Aorta (tissue), 5 donors: ENCODE measurements around the gene TNPO2. TPM values are rescaled to one million over a fixed set of nuclear protein-coding genes. Genes with fewer than 3 reads are reported as not detected.
"Not testable (repeated sequence)": the region's sequence is repeated elsewhere in the genome, so short reads cannot be mapped to it uniquely, and the experiment has no call there.

Experiments
- ATAC-seq: fragments of 200-7000 bp; cut with Tn5 transposase; one replicate; pipeline ENCODE4 v1.9.1; 2022; ENCODE audit warnings: moderate library complexity; ENCODE audit not compliant: low FRiP score
- DNase-seq, 2 donors: peaks; one replicate each; pipeline ENCODE4 v3.0.0-alpha.2; 2020
- H3K27ac ChIP-seq, 2 donors: one replicate each; pipeline ENCODE4 v1.5.1; 2013; ENCODE audit warnings: low read length in 2 of 2, mild to moderate bottlenecking in 2 of 2, moderate library complexity in 2 of 2, control low read depth in 1 of 2, inconsistent platforms in 1 of 2, low read depth in 1 of 2
- H3K27me3 ChIP-seq, 2 donors: one replicate each; pipeline ENCODE4 v1.6.1; 2013; ENCODE audit warnings: control low read depth in 1 of 2, low read length in 1 of 2, mild to moderate bottlenecking in 1 of 2, moderate library complexity in 1 of 2; ENCODE audit not compliant: insufficient read depth in 2 of 2, control insufficient read depth in 1 of 2
- H3K36me3 ChIP-seq, 2 donors: one replicate each; pipeline ENCODE4 v1.6.1; 2013; ENCODE audit warnings: control low read depth in 1 of 2, low read length in 1 of 2, mild to moderate bottlenecking in 1 of 2; ENCODE audit not compliant: insufficient read depth in 2 of 2, control insufficient read depth in 1 of 2
- H3K4me1 ChIP-seq, 2 donors: one replicate each; pipeline ENCODE4 v1.6.1; 2013; ENCODE audit warnings: low read length in 2 of 2, control low read depth in 1 of 2, mild to moderate bottlenecking in 1 of 2, moderate library complexity in 1 of 2; ENCODE audit not compliant: insufficient read depth in 2 of 2, control insufficient read depth in 1 of 2
- H3K4me3 ChIP-seq, 2 donors: one replicate each; pipeline ENCODE4 v1.5.1; 2013; ENCODE audit warnings: low read length in 2 of 2, control low read depth in 1 of 2, mild to moderate bottlenecking in 1 of 2
- H3K9me3 ChIP-seq: one replicate; pipeline ENCODE4 v1.6.1; 2013; ENCODE audit warnings: mild to moderate bottlenecking, low read length; ENCODE audit not compliant: control insufficient read depth
- WGBS, 2 donors: extraction: QIAGEN DNeasy Blood & Tissue Kit; methylation state at CpG; one replicate each; pipeline ENCODE4 v1.1.7; 2013; 5-methylcytosine and 5-hydroxymethylcytosine counted together
- intact Hi-C, 2 donors: fragments of 100-400 bp; cut with DNase I; formaldehyde crosslinking; loops; one replicate each; pipeline versions ENCODE4 v1.14.2 to v1.15.0; 2022
- polyA plus RNA-seq, 2 donors: library from polyadenylated mRNA; stranded (reverse); fragments of 200-250 nt; gene quantifications; one replicate each; pipeline ENCODE4 v1.2.3, GENCODE V29; 2013
- total RNA-seq, 2 donors: library from RNA; stranded (reverse); fragmentation: NEBNext Ultra II Directional; extraction: Animal tissue kit (Norgen Biotek cat#: 25700); gene quantifications; one replicate each; pipeline ENCODE4 v1.2.1, GENCODE V29; 2021
- donor health status: healthy with polysubstance abuse.
- donor health status: Bipolar disorder and iron deficiency.
- donor health status: DM: no; HTN: no; CAD: no.
- donor health status: DM: no; HTN: no; CAD: no.
- donor health status: DM: yes; HTN: yes; CAD: no.

TNPO2 gene
- total and polyA plus RNA-seq, 4 donors = 15.2 to 71.8 (median 50.0) TPM

- intact Hi-C loops = no loop called here
- peaks cover 0 to 12% of the 10 kb centered on the region in 2 donors for H3K36me3 ChIP-seq
- 47 to 51% methylated on average over 9 of the region's 9 CpGs for WGBS, 2 donors
- no peaks in the 10 kb centered on the region for H3K9me3 ChIP-seq
- no peak overlapping the region for H3K27ac ChIP-seq
- DNase-seq (no peak), ATAC-seq (no peak)
- no peaks in the 10 kb centered on the region for H3K27me3 ChIP-seq
- no peak overlapping the region for H3K4me3 ChIP-seq
- H3K4me1 ChIP-seq = no peaks in the 10 kb centered on the region
Measured at GRCh38 chr19:12703046-12703445, 20.7 kb downstream of the TNPO2 start.

- ATAC-seq (no peak), DNase-seq (no peak)
- Histone ChIP-seq H3K4me1 (no peaks in the 10 kb centered on the region), H3K27me3 (no peaks in the 10 kb centered on the region), H3K36me3 (peaks cover 0 to 12% of the 10 kb centered on the region in 2 donors), H3K27ac (no peak overlapping the region), H3K4me3 (no peak overlapping the region), H3K9me3 (no peaks in the 10 kb centered on the region)
- intact Hi-C loops = no loop called here
- WGBS, 2 donors = 86 to 87% methylated on average over 33 of the region's 33 CpGs
Measured at GRCh38 chr19:12701596-12702282, 22.0 kb downstream of the TNPO2 start.

GRCh38 chr19:12698138-12698537 is 25.6 kb downstream of the TNPO2 start:
- H3K4me1 ChIP-seq = no peaks in the 10 kb centered on the region
- no peak for ATAC-seq
- no peaks in the 10 kb centered on the region for H3K9me3 ChIP-seq
- H3K4me3 ChIP-seq = no peak overlapping the region
- intact Hi-C loops = no loop called here
- DNase-seq = no peak
- no peak overlapping the region for H3K27ac ChIP-seq
- peaks cover 0 to 2% of the 10 kb centered on the region in 2 donors for H3K36me3 ChIP-seq
- 79 to 81% methylated on average over 6 of the region's 6 CpGs for WGBS, 2 donors
- H3K27me3 ChIP-seq = no peaks in the 10 kb centered on the region

- H3K27me3 ChIP-seq, H3K4me1 ChIP-seq, DNase-seq, ATAC-seq, H3K27ac ChIP-seq, intact Hi-C loops, H3K9me3 ChIP-seq, H3K4me3 ChIP-seq, H3K36me3 ChIP-seq: not testable (repeated sequence)
- WGBS, 2 donors = 96 to 97% methylated on average over 22 of the region's 22 CpGs
Measured at GRCh38 chr19:12697425-12697824, 26.3 kb downstream of the TNPO2 start.

- Histone ChIP-seq H3K27ac (peak within 1 kb of the TSS in 1 of 2 donors; percentile 82), H3K36me3 (no peaks in the 10 kb centered on the region), H3K9me3 (no peaks in the 10 kb centered on the region), H3K4me1 (no peaks in the 10 kb centered on the region), H3K4me3 (peak within 1 kb of the TSS; percentile 65 to 74), H3K27me3 (no peaks in the 10 kb centered on the region)
- DNase-seq = peak; percentile 97 to 99
- ATAC-seq = peak; percentile 94
- intact Hi-C loops = no loop called here
- 6% methylated on average over 59 of the region's 59 CpGs for WGBS, 2 donors
Measured at GRCh38 chr19:12696366-12697335, 27.1 kb downstream of the TNPO2 start, which contains the start of gene FBXW9. Gene FBXW9 (minus strand): TSS chr19:12696631. CDS start chr19:12696581, 50 bp downstream.

GRCh38 chr19:12695997-12696365 is 27.8 kb downstream of the TNPO2 start:
- ATAC-seq (no peak), DNase-seq (no peak)
- Histone ChIP-seq H3K27me3 (no peaks in the 10 kb centered on the region), H3K9me3 (no peaks in the 10 kb centered on the region), H3K4me3 (peak overlapping the region; percentile 65 to 74), H3K36me3 (no peaks in the 10 kb centered on the region), H3K4me1 (no peaks in the 10 kb centered on the region), H3K27ac (no peak overlapping the region)
- intact Hi-C loops = no loop called here
- 2 to 3% methylated on average over 35 to 36 of the region's 36 CpGs for WGBS, 2 donors

- no peak overlapping the region for H3K27ac ChIP-seq
- DNase-seq (no peak), ATAC-seq (no peak)
- 88 to 90% methylated on average over 1 of the region's 1 CpG for WGBS, 2 donors
- H3K4me1 ChIP-seq = no peaks in the 10 kb centered on the region
- no peaks in the 10 kb centered on the region for H3K36me3 ChIP-seq
- intact Hi-C loops = no loop called here
- no peak overlapping the region for H3K4me3 ChIP-seq
- H3K27me3 ChIP-seq = no peaks in the 10 kb centered on the region
- H3K9me3 ChIP-seq = no peaks in the 10 kb centered on the region
Measured at GRCh38 chr19:12695514-12695913, 28.2 kb downstream of the TNPO2 start.

- H3K36me3 ChIP-seq = no peaks in the 10 kb centered on the region
- DNase-seq (no peak), ATAC-seq (no peak)
- 65 to 73% methylated on average over 2 of the region's 2 CpGs for WGBS, 2 donors
- no peaks in the 10 kb centered on the region for H3K4me1 ChIP-seq
- no peak overlapping the region for H3K27ac ChIP-seq
- intact Hi-C loops = no loop called here
- no peaks in the 10 kb centered on the region for H3K27me3 ChIP-seq
- H3K9me3 ChIP-seq = no peaks in the 10 kb centered on the region
- no peak overlapping the region for H3K4me3 ChIP-seq
Measured at GRCh38 chr19:12695096-12695495, 28.6 kb downstream of the TNPO2 start.
